ENCODE results near the gene LIAS.

The LIAS gene

DNA sequence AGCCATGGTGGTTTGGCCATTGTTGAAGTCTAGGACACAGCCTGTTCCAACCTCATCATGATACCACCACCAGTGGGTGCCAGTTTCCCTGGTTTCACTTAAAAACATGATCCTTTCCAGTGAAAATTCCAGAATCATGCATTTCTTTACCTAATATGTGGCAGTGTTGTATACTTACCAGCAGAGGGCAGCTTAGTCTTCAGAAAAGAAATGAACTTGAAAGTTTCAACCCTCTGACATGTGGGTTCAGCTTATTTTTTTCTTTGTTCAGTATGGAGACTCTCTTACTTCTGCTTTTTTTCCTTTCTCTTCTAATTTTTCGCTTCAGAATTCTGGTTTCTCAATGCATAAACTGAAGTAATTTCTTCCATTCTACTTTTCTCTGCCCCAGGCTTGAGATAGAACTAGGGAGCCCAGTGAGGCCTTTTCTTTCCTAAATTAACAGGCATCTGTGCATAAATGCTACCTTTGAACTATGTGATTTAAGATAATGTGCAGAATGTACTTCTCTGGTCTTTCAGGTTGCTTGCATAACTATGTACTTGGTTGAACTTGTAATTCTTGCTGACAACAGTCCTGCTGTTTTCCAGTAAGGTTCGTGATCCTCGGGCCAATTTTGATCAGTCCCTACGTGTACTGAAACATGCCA is 10.7 kb downstream of the LIAS start:
- peak; percentile 90 for DNase-seq (ENCODE audit: low read depth)
- no peak overlapping the region for H3K4me3 ChIP-seq (ENCODE audit: low read depth, low read length)
- TF ChIP-seq, protein P1, sequence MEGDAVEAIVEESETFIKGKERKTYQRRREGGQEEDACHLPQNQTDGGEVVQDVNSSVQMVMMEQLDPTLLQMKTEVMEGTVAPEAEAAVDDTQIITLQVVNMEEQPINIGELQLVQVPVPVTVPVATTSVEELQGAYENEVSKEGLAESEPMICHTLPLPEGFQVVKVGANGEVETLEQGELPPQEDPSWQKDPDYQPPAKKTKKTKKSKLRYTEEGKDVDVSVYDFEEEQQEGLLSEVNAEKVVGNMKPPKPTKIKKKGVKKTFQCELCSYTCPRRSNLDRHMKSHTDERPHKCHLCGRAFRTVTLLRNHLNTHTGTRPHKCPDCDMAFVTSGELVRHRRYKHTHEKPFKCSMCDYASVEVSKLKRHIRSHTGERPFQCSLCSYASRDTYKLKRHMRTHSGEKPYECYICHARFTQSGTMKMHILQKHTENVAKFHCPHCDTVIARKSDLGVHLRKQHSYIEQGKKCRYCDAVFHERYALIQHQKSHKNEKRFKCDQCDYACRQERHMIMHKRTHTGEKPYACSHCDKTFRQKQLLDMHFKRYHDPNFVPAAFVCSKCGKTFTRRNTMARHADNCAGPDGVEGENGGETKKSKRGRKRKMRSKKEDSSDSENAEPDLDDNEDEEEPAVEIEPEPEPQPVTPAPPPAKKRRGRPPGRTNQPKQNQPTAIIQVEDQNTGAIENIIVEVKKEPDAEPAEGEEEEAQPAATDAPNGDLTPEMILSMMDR (conservative IDR thresholded peaks at IDR 0.05; ENCODE audit: low read depth, low read length), result peak; percentile 80

DNA sequence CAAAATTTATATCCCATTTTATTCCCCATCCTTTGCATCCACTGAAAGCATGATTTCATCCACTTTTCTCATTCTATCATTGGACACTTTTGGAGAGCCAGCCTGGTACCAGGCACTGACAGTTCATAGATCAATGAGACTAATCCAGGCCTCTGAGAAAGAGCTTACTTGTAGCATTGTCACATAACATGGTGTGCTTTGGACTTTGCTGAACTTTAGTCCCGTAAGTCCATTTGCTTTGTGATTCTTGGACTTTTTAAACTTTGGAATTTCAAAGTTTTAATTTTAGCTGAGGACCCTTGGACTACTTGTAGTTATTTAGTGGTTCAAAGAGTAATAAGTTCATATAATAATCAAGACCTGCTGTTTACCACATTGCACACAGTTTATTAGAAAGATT is 11.5 kb downstream of the LIAS start:
- H3K4me3 ChIP-seq (ENCODE audit: low read depth, low read length), result no peak overlapping the region
- TF ChIP-seq, protein P1 (conservative IDR thresholded peaks at IDR 0.05; ENCODE audit: low read depth, low read length), result no peak
- DNase-seq (ENCODE audit: low read depth), result no peak

DNA sequence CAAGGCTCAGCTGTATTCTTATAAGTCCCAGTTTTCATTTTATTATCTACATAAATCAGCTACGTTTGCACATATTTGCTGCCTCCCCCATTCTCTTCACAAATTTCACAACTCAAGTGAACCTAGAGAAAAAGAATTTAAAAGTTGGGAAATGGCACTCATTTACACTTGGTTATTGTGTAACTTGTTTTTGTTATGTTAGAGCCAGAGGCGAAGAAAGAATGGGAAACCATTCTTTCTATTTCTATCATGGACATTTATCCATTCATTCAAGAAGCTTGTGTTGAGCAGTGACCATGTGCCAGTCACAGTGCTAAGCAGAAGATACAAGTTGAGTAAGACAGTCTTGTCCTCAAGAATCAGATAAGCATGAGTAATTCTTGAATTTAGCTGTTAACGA is 13.5 kb downstream of the LIAS start:
- TF ChIP-seq, protein P1 (conservative IDR thresholded peaks at IDR 0.05; ENCODE audit: low read depth, low read length), result no peak
- peak; percentile 45 for DNase-seq (ENCODE audit: low read depth)
- H3K4me3 ChIP-seq (ENCODE audit: low read depth, low read length), result no peak overlapping the region

DNA sequence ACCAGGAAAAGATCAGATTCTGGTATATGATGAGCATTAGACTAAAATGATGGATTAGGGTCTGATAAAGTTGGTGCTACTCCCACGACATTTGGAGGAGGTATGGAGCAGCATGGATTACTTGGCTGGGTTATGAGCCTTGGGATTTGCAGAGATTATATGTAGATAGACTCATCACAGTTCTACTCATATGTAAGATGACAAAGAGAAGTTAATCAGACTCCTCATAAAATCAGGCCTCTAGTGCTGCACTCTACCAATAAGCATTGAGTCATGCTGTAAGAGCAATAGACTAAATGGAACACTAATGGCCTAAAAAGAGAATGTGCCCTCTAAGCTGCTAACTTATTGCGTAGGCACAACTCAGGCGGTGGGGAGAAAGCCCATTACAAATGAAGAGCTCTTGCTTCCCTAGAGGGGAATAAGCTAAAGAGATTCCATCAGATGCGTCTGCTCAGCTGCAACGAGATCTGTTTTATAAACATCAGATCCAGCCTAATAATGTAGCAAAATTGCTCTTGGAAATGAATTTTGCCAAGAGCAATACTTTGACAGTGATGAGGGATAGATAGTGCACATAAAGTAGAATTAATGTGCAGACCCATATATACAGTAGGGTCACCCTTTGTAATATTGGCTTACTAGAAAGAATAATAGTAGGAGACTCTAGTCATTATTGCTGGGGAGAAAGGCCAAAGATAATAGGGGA is 17.5 kb downstream of the LIAS start:
- no peak overlapping the region for H3K4me3 ChIP-seq (ENCODE audit: low read depth, low read length)
- no peak for DNase-seq (ENCODE audit: low read depth)
- TF ChIP-seq, protein P1 (conservative IDR thresholded peaks at IDR 0.05; ENCODE audit: low read depth, low read length), result no peak

DNA sequence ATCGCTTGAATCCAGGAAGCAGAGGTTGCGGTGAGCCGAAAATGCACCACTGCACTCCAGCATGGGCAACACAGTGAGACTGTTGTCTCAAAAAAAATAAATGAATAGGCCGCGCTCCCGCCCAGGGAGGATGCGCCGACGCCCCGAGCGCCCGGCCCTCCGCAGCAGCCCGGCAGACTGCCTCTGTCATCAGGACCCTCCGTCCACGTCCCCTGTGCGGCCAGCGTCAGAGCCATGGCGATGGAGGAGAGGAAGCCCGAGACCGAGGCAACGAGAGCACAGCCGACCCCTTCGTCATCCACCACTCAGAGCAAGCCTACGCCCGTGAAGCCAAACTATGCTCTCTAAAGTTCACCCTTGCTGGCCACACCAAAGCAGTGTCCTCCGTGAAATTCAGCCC is 21.4 kb downstream of the LIAS start:
- DNase-seq (ENCODE audit: low read depth), result no peak
- H3K4me3 ChIP-seq (ENCODE audit: low read depth, low read length), result no peak overlapping the region
- TF ChIP-seq, protein P1 (conservative IDR thresholded peaks at IDR 0.05; ENCODE audit: low read depth, low read length), result no peak

DNA sequence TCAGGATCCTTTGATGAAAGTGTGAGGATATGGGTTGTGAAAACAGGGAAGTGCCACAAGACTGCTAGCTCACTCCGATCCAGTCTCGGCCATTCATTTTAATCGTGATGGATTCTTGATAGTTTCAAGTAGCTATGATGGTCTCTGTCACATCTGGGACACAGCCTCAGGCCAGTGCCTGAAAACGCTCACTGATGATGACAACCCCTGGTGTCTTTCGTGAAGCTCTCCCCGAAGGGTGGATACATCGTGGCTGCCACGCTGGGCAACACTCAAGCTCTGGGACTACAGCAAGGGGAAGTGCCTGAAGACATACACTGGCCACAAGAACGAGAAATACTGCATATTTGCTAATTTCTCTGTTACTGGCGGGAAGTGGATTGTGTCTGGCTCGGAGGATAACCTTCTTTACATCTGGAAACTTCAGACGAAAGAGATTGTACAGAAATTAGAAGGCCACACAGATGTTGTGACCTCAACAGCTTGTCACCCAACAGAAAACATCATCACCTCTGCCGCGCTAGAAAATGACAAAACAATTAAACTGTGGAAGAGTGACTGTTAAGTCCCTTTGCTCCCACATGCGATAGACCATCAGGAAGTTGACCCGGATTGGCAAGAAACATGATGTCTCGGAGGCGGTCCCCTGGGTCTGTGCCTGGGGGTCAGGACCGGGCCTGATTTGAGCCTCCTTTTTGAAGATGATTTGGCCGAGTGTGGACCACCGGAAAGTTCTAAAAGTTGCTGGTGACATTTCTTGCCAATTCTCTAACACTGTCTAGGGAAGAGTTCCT is 22.2 kb downstream of the LIAS start:
- H3K4me3 ChIP-seq (ENCODE audit: low read depth, low read length), result no peak overlapping the region
- TF ChIP-seq, protein P1 (conservative IDR thresholded peaks at IDR 0.05; ENCODE audit: low read depth, low read length), result no peak
- DNase-seq (ENCODE audit: low read depth), result no peak
